Right lobe of liver (tissue), 4 donors: ENCODE results near the gene SPDYE1.
"Not testable (repeated sequence)": the region's sequence is repeated elsewhere in the genome, so short reads cannot be mapped to it uniquely, and the experiment has no call there.

Source experiments
- CTCF ChIP-seq, 4 donors: fragments of 200-600 bp in 3 of 4; fragments of 450-650 bp in 1 of 4; IDR thresholded peaks; one replicate each; pipeline versions ENCODE4 v1.5.1 to v1.8.0; 2016 to 2022; ENCODE audit warnings: antibody characterized with exemption in 4 of 4, mild to moderate bottlenecking in 2 of 4
- POLR2A ChIP-seq: fragments of 450-650 bp; IDR thresholded peaks from one replicate; pipeline ENCODE4 v1.6.1; 2017; ENCODE audit warnings: antibody characterized with exemption, mild to moderate bottlenecking
- donor health status: DM: no; HTN: no; CAD: no.
- donor health status: DM: no; HTN: no; CAD: no.
- donor health status: DM: no; HTN: yes; CAD: no.

DNA sequence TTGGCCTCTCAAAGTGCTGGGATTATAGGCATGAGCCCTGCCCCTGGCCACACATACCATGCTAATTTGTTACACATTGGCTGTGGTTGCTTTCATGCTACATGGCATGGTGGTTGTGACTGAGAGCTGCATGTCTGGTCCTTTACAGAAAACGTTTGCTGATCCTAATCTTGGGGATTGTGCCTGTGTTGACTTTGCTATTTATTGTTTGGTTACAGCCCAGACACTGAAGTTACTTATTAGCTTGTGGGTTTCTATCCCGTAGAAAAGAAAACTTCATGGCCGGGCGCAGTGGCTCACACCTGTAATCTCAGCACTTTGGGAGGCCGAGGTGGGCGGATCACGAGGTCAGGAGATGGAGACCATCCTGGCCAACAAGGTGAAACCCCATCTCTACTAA is 24.4 kb downstream of the SPDYE1 start:
- not testable (repeated sequence) for TF ChIP-seq CTCF (IDR thresholded peaks at IDR 0.05); POLR2A
